K562 (cell line): ENCODE data around the gene LRP2. TPM values are rescaled to one million over a fixed set of nuclear protein-coding genes. Genes with fewer than 3 reads are reported as not detected.

Source experiments
- CAMTA2 ChIP-seq: fragments of 250-450 bp; sonication (Bioruptor Pico); conservative IDR thresholded peaks from 2 replicates; pipeline ENCODE4 v1.5.1; 2022
- FOXA1 ChIP-seq: fragments of 450-650 bp; IDR thresholded peaks from 2 replicates; pipeline ENCODE4 v1.6.1; 2016; ENCODE audit warnings: mild to moderate bottlenecking, borderline replicate concordance
- HDGF ChIP-seq: fragments of 450-650 bp; IDR thresholded peaks from 2 replicates; pipeline ENCODE4 v1.6.1; 2016
- IRF2 ChIP-seq: sonication (generic); formaldehyde crosslinking; IDR thresholded peaks from 2 replicates; pipeline ENCODE4 v1.8.1; 2022; ENCODE audit warnings: mild to moderate bottlenecking, missing genetic modification reagents
- NCOA1 ChIP-seq: fragments of 450-650 bp; IDR thresholded peaks from 2 replicates; pipeline ENCODE4 v1.6.1; 2016; ENCODE audit warnings: low read depth
- NUFIP1 ChIP-seq: fragments of 450-650 bp; IDR thresholded peaks from 2 replicates; pipeline ENCODE4 v1.6.1; 2018; ENCODE audit not compliant: partially characterized antibody
- PRMT5 ChIP-seq: sonication (generic); formaldehyde crosslinking; IDR thresholded peaks from 2 replicates; pipeline ENCODE4 v1.5.0; 2020; ENCODE audit warnings: missing genetic modification reagents
- RAD51 ChIP-seq: fragments of 450-650 bp; IDR thresholded peaks from 2 replicates; pipeline ENCODE4 v1.7.1; 2016; ENCODE audit warnings: low read depth, mild to moderate bottlenecking, borderline replicate concordance
- RBM39 ChIP-seq: fragments of 200-400 bp; formaldehyde crosslinking; optimal IDR thresholded peaks from 2 replicates; pipeline ENCODE3; 2018; ENCODE audit warnings: low read depth, low read length
- SAFB2 ChIP-seq: fragments of 200-400 bp; formaldehyde crosslinking; IDR thresholded peaks from 2 replicates; pipeline ENCODE4 v1.6.1; 2018; ENCODE audit warnings: borderline replicate concordance, low read length, low read depth, moderate library complexity; ENCODE audit not compliant: severe bottlenecking
- SIN3B ChIP-seq: fragments of 450-650 bp; IDR thresholded peaks from 2 replicates; pipeline ENCODE4 v1.6.1; 2017; ENCODE audit warnings: low read depth, mild to moderate bottlenecking, moderate library complexity
- SMAD3 ChIP-seq: fragments of 450-650 bp; formaldehyde crosslinking; conservative IDR thresholded peaks from 2 replicates; pipeline ENCODE4 v1.4.0; 2020; ENCODE audit warnings: mild to moderate bottlenecking
- SRSF9 ChIP-seq: fragments of 200-400 bp; formaldehyde crosslinking; IDR thresholded peaks from 2 replicates; pipeline ENCODE4 v1.6.1; 2017; ENCODE audit warnings: low read depth, low read length, borderline replicate concordance
- STAG1 ChIP-seq: sonication (generic); formaldehyde crosslinking; IDR thresholded peaks from 2 replicates; pipeline ENCODE4 v1.5.0; 2020; ENCODE audit warnings: missing genetic modification reagents, borderline replicate concordance
- TCF7L2 ChIP-seq: fragments of 150-350 bp; IDR thresholded peaks from 2 replicates; pipeline ENCODE4 v1.6.1; 2016; ENCODE audit warnings: low read depth, mild to moderate bottlenecking, low read length, moderate library complexity
- TSC22D4 ChIP-seq: fragments of 450-650 bp; IDR thresholded peaks from 2 replicates; pipeline ENCODE4 v1.6.1; 2016; ENCODE audit warnings: missing genetic modification characterization, missing biosample characterization, control low read depth
- ZNF436 ChIP-seq: fragments of 250-450, 450-650 bp; sonication (Bioruptor Pico); formaldehyde crosslinking; IDR thresholded peaks from 2 replicates; pipeline ENCODE4 v1.7.0; 2020; ENCODE audit warnings: mild to moderate bottlenecking
- polyA plus RNA-seq, 8 experiments: library from polyadenylated mRNA; depleted of rRNA in 4 of 8; stranded (reverse) in 5 of 8; unstranded in 3 of 8; fragments of >200 nt; fragmentation: Nextera tagmentation in 2 of 8; fragmentation: Illumina TruSeq in 1 of 8; extraction: Ambion mirVana in 2 of 8; extraction: Trizol in 1 of 8; gene quantifications; 2 replicates each; pipeline versions ENCODE4 v1.2.1 to v1.2.3, GENCODE V29; 2011 to 2014; ENCODE audit warnings: inconsistent platforms in 1 of 8, missing spikeins in 1 of 8
- total RNA-seq, 7 experiments: library from RNA; depleted of rRNA in 6 of 7; stranded (reverse); fragments of >200 nt in 6 of 7; fragmentation: Illumina TruSeq in 2 of 7; extraction: Trizol in 2 of 7; gene quantifications; 2 replicates each; pipeline versions ENCODE4 v1.2.1 to v1.2.3, GENCODE V29; 2011 to 2021; ENCODE audit warnings: low replicate concordance in 1 of 7
- TF ChIP-seq, protein P1 (sequence below): sonication (generic); formaldehyde crosslinking; IDR thresholded peaks from 2 replicates; pipeline ENCODE4 v1.9.0; 2022; ENCODE audit warnings: mild to moderate bottlenecking, missing genetic modification reagents
- TF ChIP-seq, protein P2 (sequence below): fragments of 450-650 bp; IDR thresholded peaks from 2 replicates; pipeline ENCODE4 v1.6.1; 2014; ENCODE audit warnings: low read depth, mild to moderate bottlenecking, moderate library complexity, borderline replicate concordance
- TF ChIP-seq, protein P3 (sequence below): sonication (generic); formaldehyde crosslinking; IDR thresholded peaks from 2 replicates; pipeline ENCODE4 v1.8.0; 2022; ENCODE audit warnings: mild to moderate bottlenecking, missing genetic modification reagents, borderline replicate concordance
- TF ChIP-seq, protein P4 (sequence below), 2 experiments: IDR thresholded peaks; 2 replicates each; pipeline ENCODE4 v1.6.1; 2011; ENCODE audit warnings: borderline replicate concordance in 1 of 2, control low read depth in 1 of 2, low read depth in 1 of 2, low read length in 1 of 2, mild to moderate bottlenecking in 1 of 2, mixed read lengths in 1 of 2, moderate library complexity in 1 of 2; ENCODE audit not compliant: insufficient read depth in 1 of 2, insufficient read length in 1 of 2, poor library complexity in 1 of 2, severe bottlenecking in 1 of 2; ENCODE audit errors: extremely low read depth in 1 of 2
- TF ChIP-seq, protein P5 (sequence below): fragments of 250-450 bp; sonication (Bioruptor Pico); IDR thresholded peaks from 2 replicates; pipeline ENCODE4 v1.5.1; 2021; ENCODE audit warnings: mild to moderate bottlenecking

Gene LRP2
- total and polyA plus RNA-seq, 9 of the 15 experiments (the other 6 are each of a cell fraction or from before 2014, with no cell fraction given): 0.04 to 0.18 (median 0.11) TPM; not detected in 1

DNA sequence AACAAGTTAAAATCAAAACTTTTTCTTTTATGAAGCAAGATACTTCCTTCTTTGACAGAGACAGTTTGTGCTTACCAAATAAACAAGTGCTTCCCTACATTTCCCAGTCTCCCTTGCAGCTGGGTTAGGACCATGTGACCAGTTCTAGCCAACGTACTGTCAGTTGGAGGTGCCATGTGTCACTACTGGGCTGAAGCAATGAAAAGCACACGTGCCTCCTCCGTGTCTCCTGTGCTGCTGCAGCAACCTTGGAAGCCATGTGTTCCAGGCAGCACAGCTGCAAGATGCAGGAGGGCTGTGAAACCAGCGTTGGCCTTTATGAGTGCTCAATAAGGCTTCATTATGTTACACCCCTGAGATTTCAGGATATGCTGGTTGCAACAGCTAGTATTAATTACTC, 199.7 kb downstream of the LRP2 start (continued):
- no peak for TF ChIP-seq ZNF436 (CRISPR knock-in tag)
- no peak for TF ChIP-seq CAMTA2 (CRISPR knock-in tag)
- TF ChIP-seq, protein P1, sequence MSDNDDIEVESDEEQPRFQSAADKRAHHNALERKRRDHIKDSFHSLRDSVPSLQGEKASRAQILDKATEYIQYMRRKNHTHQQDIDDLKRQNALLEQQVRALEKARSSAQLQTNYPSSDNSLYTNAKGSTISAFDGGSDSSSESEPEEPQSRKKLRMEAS (CRISPR knock-in tag): peak; percentile 87
- no peak for TF ChIP-seq STAG1 (CRISPR knock-in tag)
- no peak for TF ChIP-seq TSC22D4 (tag)
- no peak for TF ChIP-seq IRF2 (CRISPR knock-in tag)
- TF ChIP-seq PRMT5 (CRISPR knock-in tag): no peak
- TF ChIP-seq, protein P2, sequence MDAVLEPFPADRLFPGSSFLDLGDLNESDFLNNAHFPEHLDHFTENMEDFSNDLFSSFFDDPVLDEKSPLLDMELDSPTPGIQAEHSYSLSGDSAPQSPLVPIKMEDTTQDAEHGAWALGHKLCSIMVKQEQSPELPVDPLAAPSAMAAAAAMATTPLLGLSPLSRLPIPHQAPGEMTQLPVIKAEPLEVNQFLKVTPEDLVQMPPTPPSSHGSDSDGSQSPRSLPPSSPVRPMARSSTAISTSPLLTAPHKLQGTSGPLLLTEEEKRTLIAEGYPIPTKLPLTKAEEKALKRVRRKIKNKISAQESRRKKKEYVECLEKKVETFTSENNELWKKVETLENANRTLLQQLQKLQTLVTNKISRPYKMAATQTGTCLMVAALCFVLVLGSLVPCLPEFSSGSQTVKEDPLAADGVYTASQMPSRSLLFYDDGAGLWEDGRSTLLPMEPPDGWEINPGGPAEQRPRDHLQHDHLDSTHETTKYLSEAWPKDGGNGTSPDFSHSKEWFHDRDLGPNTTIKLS: 0 out of 2 replicates have a peak, but pooled peaks have one; percentile 32
- peak; percentile 60 for TF ChIP-seq RAD51
- TF ChIP-seq SMAD3 (CRISPR knock-in tag): no peak
- no peak for TF ChIP-seq FOXA1
- no peak for TF ChIP-seq HDGF
- no peak for TF ChIP-seq SRSF9
- no peak for TF ChIP-seq RBM39
- TF ChIP-seq, protein P3, sequence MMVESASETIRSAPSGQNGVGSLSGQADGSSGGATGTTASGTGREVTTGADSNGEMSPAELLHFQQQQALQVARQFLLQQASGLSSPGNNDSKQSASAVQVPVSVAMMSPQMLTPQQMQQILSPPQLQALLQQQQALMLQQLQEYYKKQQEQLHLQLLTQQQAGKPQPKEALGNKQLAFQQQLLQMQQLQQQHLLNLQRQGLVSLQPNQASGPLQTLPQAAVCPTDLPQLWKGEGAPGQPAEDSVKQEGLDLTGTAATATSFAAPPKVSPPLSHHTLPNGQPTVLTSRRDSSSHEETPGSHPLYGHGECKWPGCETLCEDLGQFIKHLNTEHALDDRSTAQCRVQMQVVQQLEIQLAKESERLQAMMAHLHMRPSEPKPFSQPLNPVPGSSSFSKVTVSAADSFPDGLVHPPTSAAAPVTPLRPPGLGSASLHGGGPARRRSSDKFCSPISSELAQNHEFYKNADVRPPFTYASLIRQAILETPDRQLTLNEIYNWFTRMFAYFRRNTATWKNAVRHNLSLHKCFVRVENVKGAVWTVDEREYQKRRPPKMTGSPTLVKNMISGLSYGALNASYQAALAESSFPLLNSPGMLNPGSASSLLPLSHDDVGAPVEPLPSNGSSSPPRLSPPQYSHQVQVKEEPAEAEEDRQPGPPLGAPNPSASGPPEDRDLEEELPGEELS: 0 out of 2 replicates have a peak, but pooled peaks have one; percentile 63
- no peak for TF ChIP-seq NUFIP1
- TF ChIP-seq SAFB2: no peak
- TF ChIP-seq TCF7L2: no peak
- TF ChIP-seq, protein P4, sequence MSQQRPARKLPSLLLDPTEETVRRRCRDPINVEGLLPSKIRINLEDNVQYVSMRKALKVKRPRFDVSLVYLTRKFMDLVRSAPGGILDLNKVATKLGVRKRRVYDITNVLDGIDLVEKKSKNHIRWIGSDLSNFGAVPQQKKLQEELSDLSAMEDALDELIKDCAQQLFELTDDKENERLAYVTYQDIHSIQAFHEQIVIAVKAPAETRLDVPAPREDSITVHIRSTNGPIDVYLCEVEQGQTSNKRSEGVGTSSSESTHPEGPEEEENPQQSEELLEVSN (IDR thresholded peaks at IDR 0.05; ENCODE audit: borderline replicate concordance in 1 of 2, extremely low read depth in 1 of 2, insufficient read depth in 1 of 2, insufficient read length in 1 of 2, low read depth in 1 of 2, low read length in 1 of 2, poor library complexity in 1 of 2, severe bottlenecking in 1 of 2): peak; percentile 54 to 76
- TF ChIP-seq, protein P5, sequence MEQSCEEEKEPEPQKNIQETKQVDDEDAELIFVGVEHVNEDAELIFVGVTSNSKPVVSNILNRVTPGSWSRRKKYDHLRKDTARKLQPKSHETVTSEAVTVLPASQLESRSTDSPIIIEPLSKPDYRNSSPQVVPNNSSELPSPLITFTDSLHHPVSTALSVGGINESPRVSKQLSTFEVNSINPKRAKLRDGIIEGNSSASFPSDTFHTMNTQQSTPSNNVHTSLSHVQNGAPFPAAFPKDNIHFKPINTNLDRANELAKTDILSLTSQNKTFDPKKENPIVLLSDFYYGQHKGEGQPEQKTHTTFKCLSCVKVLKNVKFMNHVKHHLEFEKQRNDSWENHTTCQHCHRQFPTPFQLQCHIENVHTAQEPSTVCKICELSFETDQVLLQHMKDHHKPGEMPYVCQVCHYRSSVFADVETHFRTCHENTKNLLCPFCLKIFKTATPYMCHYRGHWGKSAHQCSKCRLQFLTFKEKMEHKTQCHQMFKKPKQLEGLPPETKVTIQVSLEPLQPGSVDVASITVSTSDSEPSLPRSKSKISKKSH (CRISPR knock-in tag): no peak
- no peak for TF ChIP-seq SIN3B
- TF ChIP-seq NCOA1: no peak
